H9 (cell line): ENCODE results near the gene TPRG1. TPM values are rescaled to one million over a fixed set of nuclear protein-coding genes. Genes with fewer than 3 reads are reported as not detected.

Source experiments
- DNase-seq: peaks from one replicate; pipeline ENCODE4 v3.0.0-alpha.2; 2017
- H2AFZ ChIP-seq: one replicate; pipeline ENCODE4 v1.6.1; 2013; ENCODE audit warnings: mild to moderate bottlenecking, low read length, control low read depth, moderate library complexity
- H2AK5ac ChIP-seq: 2 replicates; pipeline ENCODE4 v1.6.1; 2013; ENCODE audit warnings: low read length, control low read depth, mixed read lengths; ENCODE audit not compliant: insufficient read length
- H2BK120ac ChIP-seq: one replicate; pipeline ENCODE4 v1.6.1; 2013; ENCODE audit warnings: low read depth, mild to moderate bottlenecking, low read length, control low read depth, inconsistent platforms; ENCODE audit not compliant: poor library complexity, severe bottlenecking
- H2BK12ac ChIP-seq: 2 replicates; pipeline ENCODE4 v1.6.1; 2013; ENCODE audit warnings: low read length, control low read depth, mixed read lengths, low read depth; ENCODE audit not compliant: insufficient read length
- H2BK15ac ChIP-seq: 2 replicates; pipeline ENCODE4 v1.6.1; 2013; ENCODE audit warnings: low read depth, low read length, control low read depth
- H2BK20ac ChIP-seq: one replicate; pipeline ENCODE4 v1.6.1; 2013; ENCODE audit warnings: low read depth, mild to moderate bottlenecking, low read length, control low read depth, inconsistent platforms; ENCODE audit not compliant: poor library complexity, severe bottlenecking
- H2BK5ac ChIP-seq: 2 replicates; pipeline ENCODE4 v1.6.1; 2013; ENCODE audit warnings: low read length, control low read depth, mixed read lengths; ENCODE audit not compliant: insufficient read length
- H3K14ac ChIP-seq: 2 replicates; pipeline ENCODE4 v1.6.1; 2013; ENCODE audit warnings: low read length, control low read depth; ENCODE audit not compliant: insufficient read depth
- H3K18ac ChIP-seq: 2 replicates; pipeline ENCODE4 v1.6.1; 2013; ENCODE audit warnings: low read depth, mild to moderate bottlenecking, mixed read lengths, low read length, control low read depth; ENCODE audit not compliant: insufficient read length
- H3K23ac ChIP-seq: 2 replicates; pipeline ENCODE4 v1.6.1; 2013; ENCODE audit warnings: low read length, control low read depth, mixed read lengths, low read depth; ENCODE audit not compliant: insufficient read length
- H3K23me2 ChIP-seq: 2 replicates; pipeline ENCODE4 v1.6.1; 2013; ENCODE audit warnings: low read depth, mild to moderate bottlenecking, mixed read lengths, low read length, control low read depth; ENCODE audit not compliant: insufficient read length, poor library complexity, severe bottlenecking
- H3K27ac ChIP-seq: 2 replicates; pipeline ENCODE4 v1.5.1; 2013; ENCODE audit warnings: low read length, control low read depth, mixed read lengths, low read depth; ENCODE audit not compliant: insufficient read length
- H3K27me3 ChIP-seq: 2 replicates; pipeline ENCODE4 v1.6.1; 2013; ENCODE audit warnings: low read length, control low read depth, inconsistent platforms; ENCODE audit not compliant: insufficient read depth
- H3K4ac ChIP-seq: 2 replicates; pipeline ENCODE4 v1.6.1; 2013; ENCODE audit warnings: low read depth, mild to moderate bottlenecking, control low read depth, inconsistent platforms, low read length, moderate library complexity
- H3K4me1 ChIP-seq: 2 replicates; pipeline ENCODE4 v1.6.1; 2013; ENCODE audit warnings: low read length, control low read depth, inconsistent platforms; ENCODE audit not compliant: insufficient read depth
- H3K4me2 ChIP-seq: 2 replicates; pipeline ENCODE4 v1.6.1; 2013; ENCODE audit warnings: low read length, control low read depth, mixed read lengths; ENCODE audit not compliant: insufficient read length, insufficient read depth
- H3K56ac ChIP-seq: 2 replicates; pipeline ENCODE4 v1.6.1; 2013; ENCODE audit warnings: low read depth, mild to moderate bottlenecking, mixed read lengths, low read length, control low read depth; ENCODE audit not compliant: insufficient read length
- H3K79me1 ChIP-seq: 2 replicates; pipeline ENCODE4 v1.6.1; 2013; ENCODE audit warnings: low read depth, mild to moderate bottlenecking, moderate library complexity, low read length, control low read depth, inconsistent platforms; ENCODE audit not compliant: insufficient read depth, poor library complexity, severe bottlenecking
- H3K79me2 ChIP-seq: 2 replicates; pipeline ENCODE4 v1.6.1; 2013; ENCODE audit warnings: low read length, control low read depth, inconsistent platforms; ENCODE audit not compliant: insufficient read depth
- H3K9ac ChIP-seq: 2 replicates; pipeline ENCODE4 v1.6.1; 2013; ENCODE audit warnings: low read length, control low read depth, mixed read lengths; ENCODE audit not compliant: insufficient read length; ENCODE audit errors: extremely low read depth
- H3K9me3 ChIP-seq: one replicate; pipeline ENCODE4 v1.6.1; 2013; ENCODE audit warnings: low read depth, low read length, inconsistent platforms; ENCODE audit not compliant: control insufficient read depth
- H3T11ph ChIP-seq: one replicate; pipeline ENCODE4 v1.6.1; 2013; ENCODE audit warnings: mild to moderate bottlenecking, low read length, control low read depth, inconsistent platforms
- H4K20me1 ChIP-seq: one replicate; pipeline ENCODE4 v1.6.1; 2013; ENCODE audit not compliant: control insufficient read depth, insufficient read length, insufficient read depth
- H4K5ac ChIP-seq: 2 replicates; pipeline ENCODE4 v1.6.1; 2013; ENCODE audit warnings: low read depth, mild to moderate bottlenecking, mixed read lengths, low read length, control low read depth; ENCODE audit not compliant: insufficient read length
- H4K8ac ChIP-seq: replicated peaks from 2 replicates; pipeline ENCODE4 v1.6.1; 2013; ENCODE audit warnings: low read length, control low read depth, mixed read lengths, low read depth; ENCODE audit not compliant: insufficient read length
- H4K91ac ChIP-seq: 2 replicates; pipeline ENCODE4 v1.6.1; 2013; ENCODE audit warnings: low read depth, mild to moderate bottlenecking, moderate library complexity, mixed read lengths, low read length, control low read depth; ENCODE audit not compliant: insufficient read length
- H3K27ac Mint-ChIP-seq, 3 experiments: 2 replicates in 2 of 3; 3 replicates in 1 of 3; pipeline ENCODE4 v1.8.0; 2020 to 2021; ENCODE audit warnings: mixed read lengths in 3 of 3, mild to moderate bottlenecking in 1 of 3, moderate library complexity in 1 of 3
- H3K27me3 Mint-ChIP-seq: 2 replicates; pipeline ENCODE4 v1.8.0; 2021; ENCODE audit warnings: low read depth, mild to moderate bottlenecking, moderate library complexity, mixed read lengths
- H3K36me3 Mint-ChIP-seq, 3 experiments: 2 replicates in 2 of 3; 3 replicates in 1 of 3; pipeline ENCODE4 v1.8.0; 2020 to 2021; ENCODE audit warnings: low read depth in 3 of 3, mixed read lengths in 3 of 3; ENCODE audit not compliant: insufficient read depth in 1 of 3
- H3K4me1 Mint-ChIP-seq, 2 experiments: 2 replicates each; pipeline ENCODE4 v1.8.0; 2020; ENCODE audit warnings: mixed read lengths in 2 of 2
- H3K4me3 Mint-ChIP-seq, 2 experiments: 2 replicates in 1 of 2; 3 replicates in 1 of 2; pipeline ENCODE4 v1.8.0; 2020 to 2021; ENCODE audit warnings: mild to moderate bottlenecking in 2 of 2, mixed read lengths in 2 of 2, moderate library complexity in 1 of 2
- H3K9me3 Mint-ChIP-seq, 2 experiments: 2 replicates in 1 of 2; 3 replicates in 1 of 2; pipeline ENCODE4 v1.8.0; 2020; ENCODE audit warnings: mild to moderate bottlenecking in 2 of 2, mixed read lengths in 2 of 2, moderate library complexity in 1 of 2
- whole genome bisulfite sequencing: extraction: QIAGEN DNeasy Blood & Tissue Kit; methylation state at CpG from one replicate; pipeline ENCODE4 v1.1.7; 2013; ENCODE audit warnings: missing lambda C conversion rate, low lambda C conversion rate, mixed read lengths; ENCODE audit not compliant: insufficient read length; ENCODE audit errors: extremely low coverage; 5-methylcytosine and 5-hydroxymethylcytosine counted together
- total RNA-seq: library from RNA; stranded (reverse); gene quantifications from 2 replicates; pipeline ENCODE4 v1.2.1, GENCODE V29; 2021
- TF ChIP-seq, protein P1 (sequence below): fragments of 200-600 bp; sonication (generic); conservative IDR thresholded peaks from 3 replicates; pipeline ENCODE4 v1.8.0; 2021; ENCODE audit warnings: antibody characterized with exemption, mild to moderate bottlenecking

The TPRG1 gene
- total RNA-seq, 1 experiment from 2014 or later: 0.66 TPM

DNA sequence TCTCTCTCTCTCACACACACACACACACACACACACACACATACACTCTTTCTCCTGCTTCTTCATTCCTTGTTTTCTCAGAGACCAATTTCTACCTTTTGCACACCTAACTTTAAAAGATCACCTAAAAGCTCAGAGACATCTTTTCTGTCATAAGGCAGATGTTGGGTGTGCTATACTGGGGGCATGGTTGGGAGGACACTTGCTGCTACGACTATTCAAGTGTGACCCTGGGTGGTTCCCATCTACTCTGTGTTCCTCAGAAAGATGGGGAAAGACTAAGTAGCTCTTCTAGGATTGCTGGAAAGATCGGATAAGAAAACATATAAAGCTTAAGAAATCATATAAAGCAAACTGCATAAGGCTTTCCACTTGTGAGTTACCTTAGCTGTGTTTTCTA is 33.2 kb downstream of the TPRG1 start:
- no peaks in the 10 kb centered on the region for H3K9me3 Mint-ChIP-seq

More for the DNA sequence above, 33.2 kb downstream of the TPRG1 start:
- H2BK12ac ChIP-seq: no peak overlapping the region
- no peak overlapping the region for H3K27ac ChIP-seq
- no peak overlapping the region for H3K4me2 ChIP-seq
- Mint-ChIP-seq H3K27ac (no peak overlapping the region; a peak in 1 of 7 replicates), H3K36me3 (no peaks in the 10 kb centered on the region), H3K4me3 (no peak overlapping the region), H3K27me3 (no peaks in the 10 kb centered on the region), H3K4me1 (no peaks in the 10 kb centered on the region)
- H2BK20ac ChIP-seq: no peak overlapping the region
- no peak overlapping the region for H2BK120ac ChIP-seq
- no peak overlapping the region for H3K23ac ChIP-seq
- H4K8ac ChIP-seq: no peak overlapping the region
- H4K20me1 ChIP-seq: no peaks in the 10 kb centered on the region
- H3K23me2 ChIP-seq: no peaks in the 10 kb centered on the region
- H4K91ac ChIP-seq: no peak overlapping the region
- no peak overlapping the region for H3K56ac ChIP-seq
- TF ChIP-seq, protein P1, sequence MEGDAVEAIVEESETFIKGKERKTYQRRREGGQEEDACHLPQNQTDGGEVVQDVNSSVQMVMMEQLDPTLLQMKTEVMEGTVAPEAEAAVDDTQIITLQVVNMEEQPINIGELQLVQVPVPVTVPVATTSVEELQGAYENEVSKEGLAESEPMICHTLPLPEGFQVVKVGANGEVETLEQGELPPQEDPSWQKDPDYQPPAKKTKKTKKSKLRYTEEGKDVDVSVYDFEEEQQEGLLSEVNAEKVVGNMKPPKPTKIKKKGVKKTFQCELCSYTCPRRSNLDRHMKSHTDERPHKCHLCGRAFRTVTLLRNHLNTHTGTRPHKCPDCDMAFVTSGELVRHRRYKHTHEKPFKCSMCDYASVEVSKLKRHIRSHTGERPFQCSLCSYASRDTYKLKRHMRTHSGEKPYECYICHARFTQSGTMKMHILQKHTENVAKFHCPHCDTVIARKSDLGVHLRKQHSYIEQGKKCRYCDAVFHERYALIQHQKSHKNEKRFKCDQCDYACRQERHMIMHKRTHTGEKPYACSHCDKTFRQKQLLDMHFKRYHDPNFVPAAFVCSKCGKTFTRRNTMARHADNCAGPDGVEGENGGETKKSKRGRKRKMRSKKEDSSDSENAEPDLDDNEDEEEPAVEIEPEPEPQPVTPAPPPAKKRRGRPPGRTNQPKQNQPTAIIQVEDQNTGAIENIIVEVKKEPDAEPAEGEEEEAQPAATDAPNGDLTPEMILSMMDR: no peak
- no peak overlapping the region for H2AK5ac ChIP-seq
- H2AFZ ChIP-seq: no peak overlapping the region
- no peak overlapping the region for H2BK15ac ChIP-seq
- H2BK5ac ChIP-seq: no peak overlapping the region
- no peak overlapping the region for H3T11ph ChIP-seq
- no peaks in the 10 kb centered on the region for H3K27me3 ChIP-seq
- no peaks in the 10 kb centered on the region for H3K4me1 ChIP-seq
- H3K14ac ChIP-seq: no peak overlapping the region
- H3K79me2 ChIP-seq: no peaks in the 10 kb centered on the region
- H3K79me1 ChIP-seq: no peaks in the 10 kb centered on the region
- WGBS: no CpG with 5 or more reads among the region's 2 CpGs
- DNase-seq: no peak
- no peak overlapping the region for H4K5ac ChIP-seq
- H3K9ac ChIP-seq: no peak overlapping the region
- no peaks in the 10 kb centered on the region for H3K9me3 ChIP-seq
- H3K18ac ChIP-seq: no peak overlapping the region
- H3K4ac ChIP-seq: no peak overlapping the region
